WTC11 (cell line): ENCODE results near the gene CHSY3.

Source experiments
- CBFB ChIP-seq: sonication (generic); formaldehyde crosslinking; IDR thresholded peaks from 2 replicates; pipeline ENCODE4 v1.8.1; 2022; ENCODE audit warnings: mild to moderate bottlenecking, low read depth, missing genetic modification reagents
- CREB1 ChIP-seq: sonication (generic); formaldehyde crosslinking; IDR thresholded peaks from 2 replicates; pipeline ENCODE4 v1.8.0; 2023; ENCODE audit warnings: mild to moderate bottlenecking, missing genetic modification reagents
- TEAD4 ChIP-seq: sonication (generic); formaldehyde crosslinking; IDR thresholded peaks from 2 replicates; pipeline ENCODE4 v1.8.0; 2022; ENCODE audit warnings: mild to moderate bottlenecking, missing genetic modification reagents
- TF ChIP-seq, protein P1 (sequence below): fragments of 200-600 bp; IDR thresholded peaks from 2 replicates; pipeline ENCODE4 v1.8.0; 2022; ENCODE audit warnings: antibody characterized with exemption
- TF ChIP-seq, protein P2 (sequence below): sonication (generic); formaldehyde crosslinking; IDR thresholded peaks from 2 replicates; pipeline ENCODE4 v1.8.1; 2023; ENCODE audit warnings: mild to moderate bottlenecking, missing genetic modification reagents, moderate library complexity

DNA sequence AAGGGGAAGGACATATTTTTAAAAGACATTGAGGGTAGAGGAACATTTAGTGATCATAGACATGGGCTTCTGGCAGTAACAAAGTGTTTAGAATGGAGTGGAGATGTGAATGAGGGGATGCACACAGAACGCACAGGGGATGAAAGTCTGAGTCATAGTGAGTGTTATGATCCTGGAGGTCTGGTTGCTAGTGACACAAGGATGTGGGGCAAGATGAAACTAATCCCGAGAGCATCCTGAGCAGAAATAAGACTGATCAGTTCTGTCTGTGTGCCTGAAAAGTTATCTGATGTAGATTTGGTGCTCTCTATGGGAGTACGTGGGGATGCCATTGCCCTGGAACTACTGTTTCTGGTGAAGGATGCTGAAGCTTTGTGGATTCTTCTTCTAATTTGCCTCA lies 141.1 kb downstream of the CHSY3 start:
- TF ChIP-seq, protein P1, sequence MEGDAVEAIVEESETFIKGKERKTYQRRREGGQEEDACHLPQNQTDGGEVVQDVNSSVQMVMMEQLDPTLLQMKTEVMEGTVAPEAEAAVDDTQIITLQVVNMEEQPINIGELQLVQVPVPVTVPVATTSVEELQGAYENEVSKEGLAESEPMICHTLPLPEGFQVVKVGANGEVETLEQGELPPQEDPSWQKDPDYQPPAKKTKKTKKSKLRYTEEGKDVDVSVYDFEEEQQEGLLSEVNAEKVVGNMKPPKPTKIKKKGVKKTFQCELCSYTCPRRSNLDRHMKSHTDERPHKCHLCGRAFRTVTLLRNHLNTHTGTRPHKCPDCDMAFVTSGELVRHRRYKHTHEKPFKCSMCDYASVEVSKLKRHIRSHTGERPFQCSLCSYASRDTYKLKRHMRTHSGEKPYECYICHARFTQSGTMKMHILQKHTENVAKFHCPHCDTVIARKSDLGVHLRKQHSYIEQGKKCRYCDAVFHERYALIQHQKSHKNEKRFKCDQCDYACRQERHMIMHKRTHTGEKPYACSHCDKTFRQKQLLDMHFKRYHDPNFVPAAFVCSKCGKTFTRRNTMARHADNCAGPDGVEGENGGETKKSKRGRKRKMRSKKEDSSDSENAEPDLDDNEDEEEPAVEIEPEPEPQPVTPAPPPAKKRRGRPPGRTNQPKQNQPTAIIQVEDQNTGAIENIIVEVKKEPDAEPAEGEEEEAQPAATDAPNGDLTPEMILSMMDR: no peak
- TF ChIP-seq CBFB (CRISPR knock-in tag) (no peak), CREB1 (CRISPR knock-in tag) (no peak), TEAD4 (CRISPR knock-in tag) (no peak)
- TF ChIP-seq, protein P2, sequence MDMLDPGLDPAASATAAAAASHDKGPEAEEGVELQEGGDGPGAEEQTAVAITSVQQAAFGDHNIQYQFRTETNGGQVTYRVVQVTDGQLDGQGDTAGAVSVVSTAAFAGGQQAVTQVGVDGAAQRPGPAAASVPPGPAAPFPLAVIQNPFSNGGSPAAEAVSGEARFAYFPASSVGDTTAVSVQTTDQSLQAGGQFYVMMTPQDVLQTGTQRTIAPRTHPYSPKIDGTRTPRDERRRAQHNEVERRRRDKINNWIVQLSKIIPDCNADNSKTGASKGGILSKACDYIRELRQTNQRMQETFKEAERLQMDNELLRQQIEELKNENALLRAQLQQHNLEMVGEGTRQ (CRISPR knock-in tag): no peak
